ENCODE results near the gene SULT4A1.

The SULT4A1 gene

GRCh38 chr22:43776081-43776670 is 86.1 kb downstream of the SULT4A1 start:
- TF ChIP-seq ZNF274 (IDR thresholded peaks at IDR 0.05; ENCODE audit: low read depth, low read length) = no peak
- H3K4me3 ChIP-seq (ENCODE audit: low read length) = no peak overlapping the region

Measured in GM08714 (cell line).